ENCODE results near the gene TXNDC11. TPM values are rescaled to one million over a fixed set of nuclear protein-coding genes. Genes with fewer than 3 reads are reported as not detected.

The TXNDC11 gene
- total RNA-seq, 2 donors from 2014 or later, result 75.0 to 96.9 TPM

DNA sequence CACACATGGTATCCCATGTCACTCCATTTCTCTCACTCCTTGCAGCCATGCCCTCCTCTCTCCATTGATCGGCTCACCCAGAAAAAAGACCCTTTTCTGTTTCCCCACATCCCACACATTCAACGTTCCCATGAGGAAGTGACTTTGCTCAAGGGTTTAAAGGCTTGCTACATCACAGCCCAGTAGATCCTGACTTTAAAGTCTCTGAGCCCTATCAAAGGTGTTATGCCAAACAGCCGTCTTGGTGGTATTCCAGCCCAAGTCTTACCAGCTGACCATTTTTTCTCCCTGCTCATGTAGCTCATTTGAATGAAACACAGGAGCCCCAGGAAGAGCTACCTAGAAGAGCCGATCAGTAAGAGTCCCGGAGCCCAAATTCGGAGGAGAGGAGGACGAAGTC, 7.4 kb upstream of the TXNDC11 start:
- no peak overlapping the region for H3K27ac ChIP-seq
- H3K4me1 ChIP-seq (replicated peaks), result no peaks in the 10 kb centered on the region
- H3K36me3 ChIP-seq, result no peaks in the 10 kb centered on the region
- 90% methylated on average over 7 of the region's 7 CpGs for WGBS
- no peak overlapping the region for H3K4me3 ChIP-seq
- H3K27me3 ChIP-seq (replicated peaks; ENCODE audit: insufficient read depth), result no peaks in the 10 kb centered on the region
- no peaks in the 10 kb centered on the region for H3K9me3 ChIP-seq
- no peak for DNase-seq (ENCODE audit: low spot score)
- intact Hi-C loops (cut with DNase I), result no loop called here
- TF ChIP-seq POLR2AphosphoS5 (IDR thresholded peaks at IDR 0.05), result no peak
- no peak for TF ChIP-seq CTCF (IDR thresholded peaks at IDR 0.05)
- no peak for TF ChIP-seq POLR2A (IDR thresholded peaks at IDR 0.05)

GRCh38 chr16:11748404-11749254, 6.0 kb upstream of the TXNDC11 start:
- no peak overlapping the region for H3K4me3 ChIP-seq
- DNase-seq (ENCODE audit: low spot score), result no peak
- H3K36me3 ChIP-seq, result no peaks in the 10 kb centered on the region
- H3K27ac ChIP-seq, result no peak overlapping the region
- TF ChIP-seq POLR2AphosphoS5 (IDR thresholded peaks at IDR 0.05) (no peak), CTCF (IDR thresholded peaks at IDR 0.05) (no peak), POLR2A (IDR thresholded peaks at IDR 0.05) (no peak)
- H3K4me1 ChIP-seq (replicated peaks), result no peaks in the 10 kb centered on the region
- H3K27me3 ChIP-seq (replicated peaks; ENCODE audit: insufficient read depth), result no peaks in the 10 kb centered on the region
- intact Hi-C loops (cut with DNase I), result no loop called here
- no peaks in the 10 kb centered on the region for H3K9me3 ChIP-seq
- WGBS, result 91% methylated on average over 13 of the region's 13 CpGs

GRCh38 chr16:11747949-11748403, 5.3 kb upstream of the TXNDC11 start:
- TF ChIP-seq POLR2AphosphoS5 (IDR thresholded peaks at IDR 0.05) (no peak), CTCF (IDR thresholded peaks at IDR 0.05) (no peak), POLR2A (IDR thresholded peaks at IDR 0.05) (no peak)
- Histone ChIP-seq H3K4me3 (no peak overlapping the region), H3K4me1 (replicated peaks) (no peaks in the 10 kb centered on the region), H3K9me3 (no peaks in the 10 kb centered on the region), H3K36me3 (no peaks in the 10 kb centered on the region), H3K27me3 (replicated peaks; ENCODE audit: insufficient read depth) (no peaks in the 10 kb centered on the region), H3K27ac (no peak overlapping the region)
- no peak for DNase-seq (ENCODE audit: low spot score)
- intact Hi-C loops (cut with DNase I), result no loop called here
- WGBS, result 73% methylated on average over 7 of the region's 7 CpGs

DNA sequence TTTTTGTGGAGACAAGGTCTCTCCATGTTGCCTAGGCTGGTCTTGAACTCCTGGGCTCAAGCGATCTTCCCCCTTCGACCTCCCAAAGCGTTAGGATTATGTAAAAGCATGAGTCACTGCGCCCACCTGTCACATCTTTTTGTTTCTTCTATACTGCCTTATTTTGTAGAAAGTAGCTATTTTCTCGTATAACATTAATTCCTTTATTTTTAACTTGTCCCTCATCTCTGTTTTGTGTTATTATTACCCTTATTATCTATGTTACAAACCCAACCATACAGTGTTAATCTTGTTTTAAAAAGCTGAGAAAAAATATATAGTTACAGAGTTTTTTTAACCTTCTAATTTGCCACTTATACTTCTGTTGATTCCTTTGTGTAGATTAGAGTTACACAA, 1.4 kb upstream of the TXNDC11 start:
- no peak overlapping the region for H3K4me3 ChIP-seq
- H3K9me3 ChIP-seq, result no peaks in the 10 kb centered on the region
- TF ChIP-seq CTCF (IDR thresholded peaks at IDR 0.05), result no peak
- no peak for TF ChIP-seq POLR2A (IDR thresholded peaks at IDR 0.05)
- no peak for TF ChIP-seq POLR2AphosphoS5 (IDR thresholded peaks at IDR 0.05)
- no peak for DNase-seq (ENCODE audit: low spot score)
- intact Hi-C loops (cut with DNase I), result loop anchor here (5.0 kb wide), 2 partner anchors 38 to 53 kb away; partner anchors contain the start of gene ZC3H7A
- no peak overlapping the region for H3K27ac ChIP-seq
- no peaks in the 10 kb centered on the region for H3K36me3 ChIP-seq
- no peaks in the 10 kb centered on the region for H3K4me1 ChIP-seq (replicated peaks)
- H3K27me3 ChIP-seq (replicated peaks; ENCODE audit: insufficient read depth), result no peaks in the 10 kb centered on the region
- 88% methylated on average over 5 of the region's 5 CpGs for WGBS

Data from prostate gland (tissue), 2 donors.